ENCODE measurements around the gene IL12RB1.
"Not testable (repeated sequence)": the region's sequence is repeated elsewhere in the genome, so short reads cannot be mapped to it uniquely, and the experiment has no call there.

Gene IL12RB1

DNA sequence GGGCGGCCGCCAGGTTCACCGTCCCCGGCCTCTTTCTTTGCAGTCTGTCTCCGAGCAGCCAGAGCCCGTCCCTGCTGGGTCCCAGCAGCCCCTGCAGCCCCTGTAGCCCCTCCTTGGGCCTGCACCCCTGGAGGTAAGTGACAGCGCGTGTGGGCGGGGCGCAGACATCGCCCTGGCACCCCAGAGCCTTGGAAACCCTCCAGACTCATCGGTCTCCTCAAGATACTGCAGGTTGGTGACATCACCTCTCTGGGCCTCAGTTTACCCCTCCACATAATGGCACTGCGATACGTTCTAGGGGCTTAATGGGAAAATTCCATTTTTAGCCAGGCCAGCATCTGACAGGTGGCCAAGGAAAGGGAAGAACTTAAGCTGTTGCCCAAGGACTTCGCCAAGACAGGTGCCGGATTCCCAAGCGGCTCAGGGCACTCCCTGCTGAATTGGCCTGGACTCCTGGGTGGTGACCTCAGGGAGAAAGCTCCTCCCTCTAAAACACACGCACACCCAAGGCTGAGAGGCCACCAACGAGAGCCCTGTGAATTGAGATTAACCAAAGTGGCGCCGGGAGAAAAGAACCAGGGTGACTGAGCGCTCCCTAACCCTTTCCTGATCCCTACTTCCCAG lies 24.0 kb upstream of the IL12RB1 start:
- no peak for DNase-seq

DNA sequence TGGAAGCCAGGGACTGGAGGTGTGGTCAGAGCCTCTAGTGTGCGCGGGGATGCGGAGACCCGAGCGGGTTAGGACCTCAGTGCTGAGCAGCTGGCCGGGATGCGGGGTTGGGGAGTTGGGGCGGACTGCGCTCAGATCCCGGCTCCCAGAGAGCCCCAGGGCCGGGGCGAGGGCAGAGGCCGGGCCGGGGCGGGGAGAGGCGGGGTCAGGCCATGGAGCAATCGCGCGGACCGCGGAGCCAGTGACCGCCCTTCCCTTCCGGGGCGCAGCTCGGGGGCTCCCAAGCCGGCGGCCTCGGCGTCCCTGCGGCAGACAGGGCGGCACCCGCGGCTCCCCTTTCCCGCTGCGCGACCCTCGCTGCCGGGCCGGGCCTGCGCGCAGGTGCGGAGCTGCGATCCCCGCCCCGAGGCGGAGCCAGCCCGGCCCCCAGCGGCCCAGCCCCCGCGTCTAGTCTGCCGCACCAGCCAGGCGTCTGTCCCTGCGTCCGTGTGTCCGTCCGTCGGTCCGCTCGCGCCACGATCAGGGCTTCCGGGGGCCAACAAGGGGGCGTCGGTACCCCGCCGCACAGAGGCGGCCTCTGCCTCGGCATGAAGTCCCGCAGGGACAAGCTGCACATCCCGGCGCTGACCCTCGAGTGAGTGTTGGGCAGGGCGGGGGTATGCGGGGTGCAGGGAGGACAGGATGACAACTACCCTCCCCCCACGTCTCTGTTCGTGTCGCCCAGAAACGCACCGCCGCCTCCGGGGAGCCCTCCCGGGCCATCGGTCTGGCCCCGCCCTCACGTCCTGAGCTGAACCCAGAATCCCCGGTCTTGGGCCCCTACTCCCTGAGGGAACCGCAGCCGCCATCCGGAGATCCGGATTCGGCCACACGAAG lies 23.2 kb upstream of the IL12RB1 start:
- DNase-seq: peak; percentile 69

DNA sequence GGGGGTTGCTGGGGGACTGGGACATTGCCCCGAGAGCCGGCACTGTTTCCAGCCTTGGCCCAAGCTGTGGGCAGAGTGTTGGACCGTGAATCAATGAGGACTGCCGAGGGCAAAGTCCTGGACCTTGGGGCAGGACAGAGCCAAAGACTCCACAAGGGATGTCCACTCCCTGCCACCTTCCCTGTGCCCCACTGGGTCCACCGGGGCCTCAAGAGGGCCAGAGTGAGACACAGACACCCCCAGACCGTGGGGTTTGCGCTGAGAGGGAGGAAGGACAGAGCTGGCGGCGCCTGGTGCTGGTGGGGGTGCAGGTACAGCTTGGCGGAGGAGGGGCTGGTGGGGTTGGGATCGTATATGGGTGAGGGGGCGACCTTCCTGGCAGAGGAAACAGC lies 22.6 kb upstream of the IL12RB1 start:
- DNase-seq: no peak

DNA sequence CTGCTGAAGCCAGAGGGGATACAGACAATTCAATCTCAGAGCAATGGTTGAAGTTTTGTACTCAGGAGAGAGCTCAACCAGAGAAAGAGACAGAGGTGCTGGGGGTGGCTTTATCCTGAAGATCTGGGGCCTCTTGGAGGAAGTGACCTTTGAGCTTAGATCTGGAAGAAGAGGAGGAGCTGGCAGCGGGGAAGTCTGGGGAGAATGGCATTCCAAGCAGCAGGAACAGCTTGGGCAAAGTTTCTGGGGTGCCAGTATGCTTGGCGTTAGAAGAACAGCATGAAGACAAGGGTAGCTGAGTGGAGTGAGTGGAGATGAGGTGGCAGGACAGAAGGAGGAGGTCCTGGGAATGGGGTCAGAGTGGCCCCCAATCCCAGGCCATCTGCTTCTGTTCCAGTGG lies 22.2 kb upstream of the IL12RB1 start:
- no peak for DNase-seq

DNA sequence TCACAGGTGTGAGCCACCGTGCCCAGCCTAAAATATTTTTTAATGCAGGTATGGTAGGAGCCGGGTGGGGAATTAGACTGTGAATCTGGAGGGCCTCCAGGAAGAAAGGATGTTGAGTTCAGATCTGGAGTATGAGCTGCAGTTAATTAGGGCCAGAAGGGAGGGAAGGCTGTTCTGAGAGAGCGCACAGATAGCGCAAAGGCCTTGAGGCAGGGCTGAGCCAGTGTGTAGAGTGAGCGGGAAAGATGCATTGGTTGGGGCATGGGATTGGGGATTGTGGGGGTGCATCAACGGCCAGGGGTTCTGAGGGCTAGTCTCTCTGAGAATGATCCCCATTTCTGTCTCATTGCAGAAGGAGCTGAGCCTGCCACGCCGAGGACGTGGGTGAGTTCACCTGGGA lies 20.5 kb upstream of the IL12RB1 start:
- no peak for DNase-seq

DNA sequence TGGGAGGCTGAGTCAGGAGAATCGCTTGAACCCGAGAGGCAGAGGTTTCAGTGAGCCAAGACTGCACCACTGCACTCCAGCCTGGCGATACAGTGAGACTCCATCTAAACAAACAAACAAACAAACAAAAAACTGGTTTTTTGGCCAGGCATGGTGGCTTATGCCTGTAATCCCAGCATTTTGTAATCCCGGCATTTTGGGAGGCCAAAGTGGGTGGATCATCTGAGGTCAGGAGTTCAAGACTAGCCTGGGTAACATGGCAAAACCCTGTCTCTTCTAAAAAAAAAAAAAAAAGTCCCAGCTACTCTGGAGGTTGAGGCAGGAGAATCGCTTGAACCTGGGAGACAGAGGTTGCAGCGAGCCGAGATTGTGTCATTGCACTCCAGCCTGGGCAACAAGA lies 18.5 kb upstream of the IL12RB1 start:
- DNase-seq: not testable (repeated sequence)

DNA sequence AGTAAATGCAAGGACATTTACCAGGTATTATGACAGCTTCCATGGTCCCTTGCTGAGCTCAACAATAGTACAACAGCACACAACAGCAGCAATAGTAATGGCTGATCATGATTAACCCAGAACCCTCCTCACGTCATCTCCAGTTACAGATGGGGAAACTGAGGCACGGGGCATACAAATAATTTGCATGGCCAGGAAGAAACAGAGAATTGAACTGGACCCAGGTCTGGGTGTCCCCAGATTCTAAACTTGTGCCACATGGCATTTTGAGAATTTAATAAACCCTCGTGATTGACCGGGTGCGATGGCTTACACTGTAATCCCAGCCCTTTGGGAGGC lies 18.0 kb upstream of the IL12RB1 start:
- no peak for DNase-seq

DNA sequence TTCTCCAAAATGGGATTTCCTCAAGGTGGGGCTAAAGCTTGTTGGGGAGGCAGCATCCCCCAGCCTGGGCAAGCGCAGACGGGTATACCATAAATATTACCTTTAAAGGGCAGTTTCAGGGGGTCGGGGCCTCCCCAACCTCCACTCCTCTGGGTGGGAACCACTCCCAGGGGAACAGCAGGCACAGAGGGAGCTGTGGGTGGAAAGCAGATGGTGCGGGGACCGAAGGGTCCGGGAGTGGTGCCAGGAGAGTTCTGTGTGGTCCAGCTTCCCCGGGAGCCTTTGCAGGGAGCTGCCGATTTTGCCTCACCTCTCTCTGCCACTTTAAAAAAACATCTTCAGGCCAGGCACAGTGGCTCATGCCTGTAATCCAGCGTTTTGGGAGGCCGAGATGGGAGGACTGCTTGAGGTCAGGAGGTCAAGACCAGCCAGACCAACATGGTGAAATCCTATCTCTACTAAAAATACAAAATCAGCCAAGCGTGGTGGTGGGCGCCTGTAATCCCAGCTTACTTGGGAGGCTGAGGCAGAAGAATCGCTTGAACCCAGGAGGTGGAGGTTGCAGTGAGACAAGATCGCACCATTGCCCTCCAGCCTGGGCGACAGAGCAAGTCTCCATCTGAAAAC lies 16.3 kb upstream of the IL12RB1 start:
- DNase-seq: no peak

DNA sequence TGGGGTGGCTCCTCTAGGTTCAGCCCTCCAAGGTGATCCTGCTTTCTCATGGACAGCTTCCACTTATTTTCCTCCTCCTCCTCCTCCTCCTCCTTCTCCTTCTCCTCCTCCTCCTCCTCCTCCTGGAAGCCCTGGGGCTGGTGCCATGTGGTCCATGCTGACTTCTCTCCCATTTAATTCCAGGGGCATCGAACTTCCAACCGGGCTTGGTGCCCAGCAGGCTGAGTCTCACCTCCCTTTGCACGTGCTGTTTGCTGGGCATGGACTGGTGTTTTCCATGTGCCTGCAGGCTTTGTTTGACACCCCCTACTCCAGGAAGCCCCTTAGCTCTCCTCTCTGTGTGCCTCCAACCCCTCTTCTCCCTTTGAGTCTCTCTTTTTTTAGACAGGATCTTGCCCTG lies 14.5 kb upstream of the IL12RB1 start:
- DNase-seq: no peak

DNA sequence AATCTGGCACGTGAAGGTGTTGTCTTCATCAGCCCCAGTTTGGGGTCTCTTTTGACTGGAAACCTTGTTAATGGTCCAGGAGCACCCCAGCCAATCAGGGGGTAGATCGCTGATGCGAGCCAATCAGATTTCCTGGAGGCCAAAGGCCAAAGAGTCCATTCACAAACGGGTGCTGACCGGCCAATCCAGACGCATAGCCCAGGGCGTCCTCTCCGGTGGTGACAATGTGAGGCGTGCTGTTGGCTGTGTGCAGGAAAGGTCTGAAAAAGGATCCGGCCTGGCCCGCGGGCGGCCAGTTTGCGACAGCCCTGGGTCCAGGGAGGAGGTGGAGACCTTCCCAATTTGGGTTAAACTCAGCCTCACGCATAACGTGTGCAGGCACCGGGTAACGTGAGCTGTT lies 14.0 kb upstream of the IL12RB1 start:
- DNase-seq: no peak

DNA sequence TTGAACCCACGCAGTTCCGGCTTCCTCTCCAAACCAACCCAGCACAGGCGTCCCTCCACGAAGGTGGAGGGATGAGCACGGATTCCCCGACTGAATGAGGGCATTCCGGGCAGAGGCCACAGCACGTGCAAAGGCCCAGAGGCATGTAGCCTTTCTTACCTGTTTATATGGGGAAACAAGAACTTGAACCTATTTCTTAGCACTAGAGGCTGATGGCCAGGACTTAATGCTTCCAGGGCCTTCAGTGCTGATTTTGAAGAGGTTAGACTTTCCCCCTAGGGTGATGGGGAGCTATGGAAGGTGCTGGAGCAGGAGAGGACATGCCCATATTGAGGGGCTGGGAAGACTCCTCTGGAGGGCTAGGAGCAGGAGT lies 12.9 kb upstream of the IL12RB1 start:
- DNase-seq: no peak

DNA sequence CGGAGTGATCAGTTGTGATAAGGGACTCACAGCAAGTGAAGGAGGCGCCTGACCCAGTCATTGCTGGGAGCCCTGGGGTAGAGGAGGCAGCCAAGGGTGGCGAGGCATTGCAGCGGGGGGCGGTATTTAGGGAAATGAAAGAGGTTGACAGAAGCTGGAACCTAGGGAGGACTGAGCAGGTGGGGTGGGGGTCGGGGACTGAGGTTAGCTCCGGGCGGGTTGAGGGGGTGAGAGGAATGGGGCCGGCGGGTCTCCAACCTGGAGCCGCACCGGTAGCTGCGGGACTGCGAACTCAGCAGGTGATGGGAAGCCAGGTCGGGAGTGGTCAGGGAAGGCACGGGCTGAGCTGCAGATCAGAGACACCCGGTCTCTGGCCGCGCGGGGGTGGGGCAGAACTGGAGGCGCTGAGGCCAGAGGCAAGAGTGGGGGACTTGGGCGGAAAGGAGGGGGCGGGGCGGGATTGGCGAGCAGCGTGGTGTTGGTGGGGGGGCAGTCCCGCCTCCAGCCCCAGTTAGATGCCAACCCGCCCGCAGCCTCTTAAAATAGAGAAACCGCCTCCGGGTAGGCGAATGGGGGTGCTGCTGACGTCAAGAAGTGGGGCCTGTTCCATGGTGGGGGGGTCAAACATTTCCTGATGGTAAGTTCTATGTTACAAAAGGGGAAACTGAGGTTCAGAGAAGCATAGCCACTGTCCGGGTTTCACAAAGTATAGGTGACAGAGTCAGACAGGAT lies 12.3 kb upstream of the IL12RB1 start:
- peak; percentile 40 for DNase-seq

DNA sequence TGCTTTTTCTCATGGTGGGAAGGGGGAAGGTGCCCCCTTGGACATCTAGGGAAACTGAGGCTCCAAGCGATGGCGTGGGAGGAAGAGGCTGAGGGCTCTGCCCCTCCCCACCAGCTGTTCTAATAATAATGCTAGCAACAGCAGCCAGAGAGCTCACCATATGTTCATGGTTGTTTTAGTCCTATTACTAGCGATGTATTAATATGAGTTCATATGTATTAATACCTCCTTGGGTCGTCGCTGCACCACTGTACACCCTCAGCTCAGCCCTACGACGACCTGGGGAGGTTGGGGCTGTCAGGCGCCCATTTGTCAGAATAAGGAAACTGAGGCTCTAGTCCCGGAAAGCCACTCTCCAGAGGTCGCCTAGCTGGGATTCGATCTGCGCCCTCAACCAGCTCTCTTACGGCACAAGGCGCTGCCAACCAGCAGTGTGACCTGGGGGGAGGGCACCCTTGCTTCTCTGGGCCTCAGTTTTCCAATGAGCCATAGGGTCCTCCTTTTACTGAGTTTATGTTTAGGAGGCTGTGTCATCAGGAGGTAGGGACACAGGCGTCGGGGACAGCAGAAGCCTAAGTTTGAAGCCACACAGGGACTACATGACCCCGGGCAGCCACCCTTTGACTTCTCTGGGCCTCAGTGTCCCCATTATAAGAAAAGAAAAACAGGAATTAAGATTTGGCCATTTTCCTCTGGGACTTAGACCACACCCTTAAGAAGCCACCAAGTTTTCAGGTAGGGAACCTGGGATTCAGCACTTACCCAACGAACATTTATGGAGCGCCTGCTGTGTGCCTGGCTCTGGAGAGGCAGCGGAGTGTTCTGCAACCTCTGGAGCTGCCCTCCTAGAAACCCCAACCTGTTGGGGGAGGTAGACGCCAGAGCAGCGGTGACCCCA lies 11.5 kb upstream of the IL12RB1 start:
- DNase-seq: no peak

DNA sequence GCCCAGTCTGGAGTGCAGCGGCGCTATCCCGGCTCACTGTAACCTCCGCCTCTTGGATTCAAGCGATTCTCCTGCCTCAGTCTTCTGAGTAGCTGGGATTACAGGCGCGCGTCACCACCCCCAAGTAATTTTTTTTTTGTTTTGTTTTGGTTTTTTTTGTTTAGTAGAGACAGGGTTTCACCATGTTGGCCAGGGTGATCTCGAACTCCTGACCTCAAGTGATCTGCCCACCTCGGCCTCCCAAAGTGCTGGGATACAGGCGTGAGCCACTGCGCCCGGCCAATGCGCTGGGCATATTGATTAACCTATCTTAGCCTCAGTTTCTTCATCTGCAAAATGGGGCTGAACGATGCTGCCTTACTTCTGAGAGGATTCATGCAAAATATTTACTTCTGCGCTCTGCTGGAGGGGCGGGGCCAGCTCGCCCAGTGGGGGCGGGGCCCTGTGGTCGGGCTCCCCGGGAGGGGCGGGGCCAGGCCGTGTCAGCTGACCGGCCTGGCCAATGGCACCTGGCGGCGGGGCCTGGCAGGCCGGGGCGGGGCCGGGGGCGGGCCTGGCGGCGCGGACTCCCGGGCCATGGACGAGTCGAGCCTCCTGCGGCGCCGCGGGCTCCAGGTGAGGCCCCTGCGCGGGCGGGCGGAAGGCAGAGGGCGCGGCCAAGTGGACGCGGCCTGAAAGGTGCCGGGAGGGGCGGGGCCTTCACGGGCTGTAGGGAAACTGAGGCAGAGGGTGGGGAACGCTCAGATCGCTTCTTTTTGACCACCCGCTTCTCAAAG lies 10.7 kb upstream of the IL12RB1 start, which contains the start of gene MAST3:
TSS of gene MAST3 (plus strand) at position 562 of the 776 bp plus-strand sequence. CDS start at position 577, 15 bp downstream.
- DNase-seq: peak; percentile 90

DNA sequence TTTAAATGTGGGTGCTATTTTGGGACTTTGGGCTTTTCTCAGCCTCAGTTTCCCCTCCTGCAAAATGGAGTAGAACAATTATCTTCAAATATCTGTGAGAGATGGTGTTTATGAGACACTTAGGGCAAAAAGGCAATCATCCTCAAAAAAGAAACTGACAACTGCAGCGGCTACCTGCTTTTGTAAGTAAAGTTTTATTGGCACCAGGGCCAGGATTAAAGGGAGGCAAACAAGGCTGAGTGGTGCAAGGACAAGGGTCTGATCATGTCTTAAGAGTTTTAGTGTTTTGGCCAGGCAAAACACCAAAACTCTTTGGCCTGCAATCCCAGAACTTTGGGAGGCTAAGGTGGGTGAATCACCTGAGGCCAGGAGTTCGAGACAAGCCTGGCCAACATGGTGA lies 9.5 kb upstream of the IL12RB1 start:
- no peak for DNase-seq

DNA sequence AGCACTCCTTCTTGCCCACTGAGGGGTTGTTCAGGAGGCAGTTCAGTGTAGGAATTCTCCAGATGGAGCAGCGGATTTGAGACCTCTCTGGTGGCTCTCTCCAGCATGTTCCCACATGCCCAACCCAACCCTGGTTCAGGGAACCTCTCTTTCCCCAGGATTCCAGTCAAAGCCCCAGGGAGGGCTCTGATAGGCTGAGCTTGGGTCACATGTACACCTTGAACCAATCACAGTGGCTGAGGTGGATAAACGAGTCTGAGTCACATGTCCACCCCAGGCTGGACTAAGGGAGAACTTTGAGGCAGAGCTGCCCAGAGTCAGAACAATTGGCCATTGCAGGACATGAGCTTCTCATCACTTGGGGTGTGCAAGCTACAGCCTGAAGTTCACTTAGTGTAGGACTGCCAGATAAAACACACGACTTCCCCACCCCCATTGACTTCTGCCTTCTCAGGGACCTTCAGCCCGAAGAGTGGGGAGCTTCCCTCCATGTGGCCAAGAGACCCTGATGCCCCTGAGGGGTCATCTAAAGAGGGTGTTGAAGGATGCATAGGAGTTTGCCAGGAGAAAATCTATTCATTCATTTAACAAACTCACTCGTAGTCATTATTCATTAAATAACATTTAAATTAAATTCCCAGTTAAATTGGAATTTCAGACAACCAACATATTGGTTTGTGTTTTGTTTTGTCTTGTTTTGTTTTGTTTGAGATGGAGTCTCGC lies 6.9 kb upstream of the IL12RB1 start:
- no peak for DNase-seq

DNA sequence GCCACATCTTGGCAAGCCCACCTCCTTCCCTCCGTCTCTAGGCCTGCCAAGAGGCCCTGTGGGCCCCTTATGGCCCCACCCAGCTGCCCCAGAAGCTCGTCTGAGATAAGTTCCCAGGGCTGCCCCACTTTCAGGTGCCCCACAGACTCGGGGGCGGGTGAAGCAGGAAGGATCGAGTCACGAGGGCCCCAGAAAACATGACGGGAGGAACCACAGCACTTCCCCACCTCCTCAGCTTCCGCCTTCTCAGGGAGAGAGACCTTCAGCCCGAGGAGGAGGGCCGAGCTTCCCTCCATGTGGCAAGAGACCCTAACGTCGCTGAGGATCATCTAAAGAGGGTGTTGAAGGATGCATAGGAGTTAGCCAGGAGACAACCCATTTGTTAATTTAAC lies 4.5 kb upstream of the IL12RB1 start:
- DNase-seq: peak; percentile 81

DNA sequence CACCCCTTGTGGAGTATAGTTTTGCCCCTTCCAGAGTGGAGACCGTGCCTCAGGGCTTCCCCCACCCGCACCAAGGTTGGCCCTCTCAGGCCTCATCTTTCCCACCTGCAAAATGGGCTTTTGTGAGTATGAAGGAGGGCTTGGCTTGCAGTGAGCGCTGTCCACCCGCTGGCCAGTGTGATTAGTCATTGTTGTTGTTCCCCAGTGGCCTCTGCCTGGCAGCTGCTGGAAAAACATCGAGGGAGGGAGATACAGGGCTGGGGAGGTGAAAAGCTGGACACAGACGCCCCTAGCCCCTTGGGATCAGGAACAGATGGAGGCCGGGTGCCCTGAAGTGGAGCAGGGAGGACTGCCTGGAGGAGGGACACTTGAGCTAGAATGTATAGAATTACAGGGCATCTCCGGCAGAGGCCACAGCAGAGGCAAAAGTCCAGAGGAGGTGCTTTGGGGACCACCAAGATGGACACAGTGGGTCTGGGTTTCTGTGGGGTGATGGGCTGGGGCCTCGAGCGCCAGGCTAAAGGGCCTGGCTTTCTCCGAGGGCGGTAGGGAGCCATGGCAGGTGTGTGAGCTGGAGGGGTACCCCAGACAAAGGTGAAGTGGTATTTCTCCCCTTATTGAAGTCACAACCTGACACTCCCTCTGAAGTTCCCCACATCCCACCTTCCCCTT lies 3.9 kb upstream of the IL12RB1 start:
- DNase-seq: no peak

DNA sequence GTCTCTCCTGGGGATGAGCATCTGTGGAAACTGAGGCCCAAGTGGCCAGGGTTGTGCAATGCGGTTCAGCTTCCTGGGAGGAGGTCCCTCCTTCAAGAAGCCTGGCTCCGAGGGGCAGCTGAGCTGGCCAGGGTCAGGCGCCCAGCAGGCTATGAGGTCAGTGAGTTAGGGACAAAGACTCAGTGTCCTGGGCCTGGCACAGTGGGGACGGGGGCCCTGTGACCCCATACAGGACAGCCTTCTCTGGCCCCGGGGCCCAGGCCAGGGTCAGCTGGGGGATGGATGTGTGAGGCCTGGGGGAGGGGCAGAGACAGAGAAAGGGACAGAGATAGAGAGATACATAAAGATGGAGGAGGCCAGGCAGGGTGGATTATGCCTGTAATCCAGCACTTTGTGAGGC lies 3.0 kb upstream of the IL12RB1 start:
- DNase-seq: no peak

DNA sequence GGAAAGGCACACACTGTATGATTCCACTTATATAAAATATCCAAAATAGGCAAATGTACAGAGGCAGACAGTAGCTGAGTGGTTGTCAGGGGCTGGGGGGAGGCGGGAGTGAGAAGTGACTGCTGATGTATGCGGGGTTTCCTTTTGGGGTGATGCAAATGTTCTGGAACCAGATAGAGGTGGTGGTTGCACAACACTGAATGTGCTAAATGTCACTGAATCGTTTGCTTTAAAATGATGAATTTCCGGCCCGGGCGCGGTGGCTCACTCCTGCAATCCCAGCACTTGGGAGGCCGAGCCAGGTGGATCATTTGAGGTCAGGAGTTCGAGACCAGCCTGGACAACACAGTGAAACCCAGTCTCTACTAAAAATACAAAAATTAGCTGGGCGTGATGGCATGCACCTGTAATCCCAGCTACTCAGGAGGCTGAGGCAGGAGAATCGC lies 2.4 kb upstream of the IL12RB1 start:
- peak; percentile 58 for DNase-seq
